ENCODE measurements around the gene ATPAF2.

The ATPAF2 gene

DNA sequence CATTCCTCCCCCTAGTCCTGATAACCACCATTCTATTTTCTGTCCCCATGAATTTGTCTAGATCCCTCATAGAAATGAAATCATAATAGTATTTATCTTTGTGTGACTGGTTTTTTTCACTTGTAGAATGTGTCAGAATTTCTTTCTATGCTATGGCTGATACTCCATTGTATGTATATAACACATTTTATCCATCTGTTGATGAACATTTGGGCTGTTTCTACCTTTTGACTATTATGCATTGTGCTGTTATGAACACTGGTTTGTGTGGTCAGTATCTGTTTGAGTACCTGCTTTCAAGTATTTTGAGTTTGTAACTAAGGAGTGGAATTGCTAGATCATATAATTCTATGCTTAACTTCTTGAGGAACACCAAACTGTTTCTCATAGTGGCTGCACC lies 32.8 kb upstream of the ATPAF2 start:
- no peak for DNase-seq (ENCODE audit: low read depth)
- no peak overlapping the region for H3K4me3 ChIP-seq (replicated peaks; ENCODE audit: low read depth, low read length)
- TF ChIP-seq, protein P1, sequence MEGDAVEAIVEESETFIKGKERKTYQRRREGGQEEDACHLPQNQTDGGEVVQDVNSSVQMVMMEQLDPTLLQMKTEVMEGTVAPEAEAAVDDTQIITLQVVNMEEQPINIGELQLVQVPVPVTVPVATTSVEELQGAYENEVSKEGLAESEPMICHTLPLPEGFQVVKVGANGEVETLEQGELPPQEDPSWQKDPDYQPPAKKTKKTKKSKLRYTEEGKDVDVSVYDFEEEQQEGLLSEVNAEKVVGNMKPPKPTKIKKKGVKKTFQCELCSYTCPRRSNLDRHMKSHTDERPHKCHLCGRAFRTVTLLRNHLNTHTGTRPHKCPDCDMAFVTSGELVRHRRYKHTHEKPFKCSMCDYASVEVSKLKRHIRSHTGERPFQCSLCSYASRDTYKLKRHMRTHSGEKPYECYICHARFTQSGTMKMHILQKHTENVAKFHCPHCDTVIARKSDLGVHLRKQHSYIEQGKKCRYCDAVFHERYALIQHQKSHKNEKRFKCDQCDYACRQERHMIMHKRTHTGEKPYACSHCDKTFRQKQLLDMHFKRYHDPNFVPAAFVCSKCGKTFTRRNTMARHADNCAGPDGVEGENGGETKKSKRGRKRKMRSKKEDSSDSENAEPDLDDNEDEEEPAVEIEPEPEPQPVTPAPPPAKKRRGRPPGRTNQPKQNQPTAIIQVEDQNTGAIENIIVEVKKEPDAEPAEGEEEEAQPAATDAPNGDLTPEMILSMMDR (IDR thresholded peaks at IDR 0.05; ENCODE audit: low read length, missing control alignments) = no peak

DNA sequence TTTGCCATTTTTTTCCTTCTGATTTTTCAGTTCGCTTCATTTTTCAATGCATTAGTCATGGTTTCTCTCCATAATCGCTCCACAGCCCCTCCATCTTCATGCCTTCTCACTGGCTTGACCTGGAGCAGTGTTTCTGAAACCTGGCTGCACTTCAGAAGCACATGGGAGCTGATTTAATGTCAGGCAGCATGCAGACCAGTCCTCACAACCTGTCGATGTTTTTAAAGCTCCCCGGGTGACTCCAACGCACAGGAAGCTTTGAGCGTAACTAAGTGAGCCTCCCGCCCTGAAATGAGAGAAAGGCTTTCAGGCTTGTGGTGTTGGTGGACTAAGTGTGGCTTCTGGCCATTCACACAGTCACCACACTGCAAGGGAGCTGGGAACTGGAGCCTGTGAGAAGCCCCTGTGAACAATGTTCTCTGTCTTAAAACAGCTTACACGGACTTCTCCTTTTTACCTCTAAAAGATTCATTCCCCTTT lies 31.9 kb upstream of the ATPAF2 start:
- DNase-seq (ENCODE audit: low read depth) = peak; percentile 45
- TF ChIP-seq, protein P1 (IDR thresholded peaks at IDR 0.05; ENCODE audit: low read length, missing control alignments) = no peak
- H3K4me3 ChIP-seq (replicated peaks; ENCODE audit: low read depth, low read length) = peak overlapping the region; percentile 37

DNA sequence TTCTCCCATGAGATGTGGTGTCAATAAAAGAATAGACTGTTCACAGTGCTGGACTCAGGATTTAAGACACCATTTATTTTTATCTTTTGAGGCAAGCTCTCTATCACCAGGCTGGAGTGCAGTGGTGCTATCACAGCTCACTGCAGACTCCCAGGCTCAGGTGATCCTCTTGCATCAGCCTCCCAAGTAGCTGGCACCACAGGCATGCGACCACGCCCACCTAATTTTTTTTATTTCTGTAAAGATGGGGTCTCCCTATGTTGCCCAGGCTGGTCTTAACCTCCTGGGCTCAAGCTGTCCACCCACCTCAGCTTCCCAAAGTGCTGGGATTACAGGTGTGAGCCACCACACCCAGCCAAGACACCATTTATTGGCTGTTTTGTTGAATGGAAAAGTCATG lies 30.1 kb upstream of the ATPAF2 start:
- DNase-seq (ENCODE audit: low read depth) = no peak
- no peak overlapping the region for H3K4me3 ChIP-seq (replicated peaks; ENCODE audit: low read depth, low read length)
- TF ChIP-seq, protein P1 (IDR thresholded peaks at IDR 0.05; ENCODE audit: low read length, missing control alignments) = no peak

DNA sequence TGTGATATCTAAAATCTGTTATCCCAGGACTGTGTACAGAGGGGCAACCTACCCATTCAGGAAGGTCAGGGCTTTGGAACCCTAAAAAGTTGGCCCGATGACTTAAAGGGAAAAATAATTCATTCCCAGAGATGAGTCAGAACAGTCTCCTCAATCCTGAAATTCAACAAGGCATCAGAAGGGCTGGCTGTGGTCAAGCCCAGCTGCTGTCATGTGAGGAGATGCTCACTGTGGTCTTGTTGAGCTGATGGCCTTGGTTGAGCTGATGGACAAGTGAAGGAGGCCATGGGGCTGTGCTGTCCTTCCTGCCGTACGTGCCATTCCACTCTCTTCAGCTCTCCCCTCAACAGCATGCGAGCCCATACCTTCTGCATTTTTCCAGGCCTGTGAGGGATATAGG lies 27.9 kb upstream of the ATPAF2 start:
- no peak overlapping the region for H3K4me3 ChIP-seq (replicated peaks; ENCODE audit: low read depth, low read length)
- TF ChIP-seq, protein P1 (IDR thresholded peaks at IDR 0.05; ENCODE audit: low read length, missing control alignments) = no peak
- DNase-seq (ENCODE audit: low read depth) = no peak

DNA sequence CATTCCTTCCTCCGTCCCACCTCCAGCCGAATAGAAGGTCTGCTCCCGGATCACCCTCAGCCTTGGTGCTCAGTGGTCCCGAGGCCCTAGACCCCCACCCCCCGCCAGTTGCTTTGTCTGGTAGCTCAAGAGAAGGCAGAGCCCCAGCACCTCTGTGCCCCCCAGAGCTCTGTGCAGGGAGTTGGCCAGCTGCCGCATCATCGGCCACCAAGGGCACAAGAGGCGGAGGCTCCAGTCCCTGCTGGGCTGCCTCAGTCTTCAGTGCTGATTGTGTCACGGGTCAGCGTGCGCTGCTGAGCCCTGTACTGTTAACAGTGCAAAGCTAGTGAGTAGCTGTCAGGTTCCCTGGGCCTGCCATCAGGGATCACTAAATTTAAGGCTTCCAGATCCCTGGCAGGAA lies 26.6 kb upstream of the ATPAF2 start:
- no peak overlapping the region for H3K4me3 ChIP-seq (replicated peaks; ENCODE audit: low read depth, low read length)
- DNase-seq (ENCODE audit: low read depth) = no peak
- TF ChIP-seq, protein P1 (IDR thresholded peaks at IDR 0.05; ENCODE audit: low read length, missing control alignments) = no peak

DNA sequence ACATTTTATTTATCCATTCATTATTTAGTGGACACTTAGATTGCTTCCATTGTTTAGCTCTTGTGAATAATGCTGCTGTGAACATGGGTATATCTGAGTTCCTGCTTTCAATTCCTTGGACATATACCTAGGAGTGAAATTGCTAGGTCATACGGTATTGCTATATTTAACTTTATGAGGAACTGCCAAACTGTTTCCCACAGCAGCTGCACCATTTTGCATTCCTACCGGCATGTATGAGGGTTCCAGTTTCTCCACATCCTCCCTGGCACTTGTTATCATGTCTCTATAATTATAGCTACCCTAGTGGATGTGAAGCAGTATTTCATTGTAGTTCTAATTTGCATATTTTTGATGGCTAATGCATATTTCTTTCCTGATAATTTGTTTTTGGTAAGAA lies 25.1 kb upstream of the ATPAF2 start:
- H3K4me3 ChIP-seq (replicated peaks; ENCODE audit: low read depth, low read length) = no peak overlapping the region
- DNase-seq (ENCODE audit: low read depth) = no peak
- TF ChIP-seq, protein P1 (IDR thresholded peaks at IDR 0.05; ENCODE audit: low read length, missing control alignments) = no peak

DNA sequence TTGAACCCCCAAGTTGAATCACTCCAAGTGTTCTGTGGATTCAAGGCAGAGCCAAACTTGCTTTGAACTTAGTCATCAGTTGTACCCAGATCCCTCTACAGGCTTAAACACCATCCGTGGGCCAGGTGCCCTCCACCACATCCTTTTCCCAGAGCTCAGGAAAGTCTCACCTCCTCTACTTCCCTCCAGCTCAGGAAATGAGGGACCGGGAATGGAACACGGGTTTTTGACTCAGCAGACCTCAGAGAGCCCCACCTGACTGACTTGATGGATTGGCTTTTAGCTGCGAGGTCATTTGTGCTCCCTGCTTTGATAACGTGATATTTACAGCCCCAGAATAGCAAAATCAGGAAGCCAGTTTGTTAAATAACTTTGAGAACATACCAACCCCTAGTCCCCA lies 20.3 kb upstream of the ATPAF2 start:
- TF ChIP-seq, protein P1 (IDR thresholded peaks at IDR 0.05; ENCODE audit: low read length, missing control alignments) = no peak
- no peak for DNase-seq (ENCODE audit: low read depth)
- no peak overlapping the region for H3K4me3 ChIP-seq (replicated peaks; ENCODE audit: low read depth, low read length)
